Measurements from ENCODE around the gene RNF208.

Gene RNF208

DNA sequence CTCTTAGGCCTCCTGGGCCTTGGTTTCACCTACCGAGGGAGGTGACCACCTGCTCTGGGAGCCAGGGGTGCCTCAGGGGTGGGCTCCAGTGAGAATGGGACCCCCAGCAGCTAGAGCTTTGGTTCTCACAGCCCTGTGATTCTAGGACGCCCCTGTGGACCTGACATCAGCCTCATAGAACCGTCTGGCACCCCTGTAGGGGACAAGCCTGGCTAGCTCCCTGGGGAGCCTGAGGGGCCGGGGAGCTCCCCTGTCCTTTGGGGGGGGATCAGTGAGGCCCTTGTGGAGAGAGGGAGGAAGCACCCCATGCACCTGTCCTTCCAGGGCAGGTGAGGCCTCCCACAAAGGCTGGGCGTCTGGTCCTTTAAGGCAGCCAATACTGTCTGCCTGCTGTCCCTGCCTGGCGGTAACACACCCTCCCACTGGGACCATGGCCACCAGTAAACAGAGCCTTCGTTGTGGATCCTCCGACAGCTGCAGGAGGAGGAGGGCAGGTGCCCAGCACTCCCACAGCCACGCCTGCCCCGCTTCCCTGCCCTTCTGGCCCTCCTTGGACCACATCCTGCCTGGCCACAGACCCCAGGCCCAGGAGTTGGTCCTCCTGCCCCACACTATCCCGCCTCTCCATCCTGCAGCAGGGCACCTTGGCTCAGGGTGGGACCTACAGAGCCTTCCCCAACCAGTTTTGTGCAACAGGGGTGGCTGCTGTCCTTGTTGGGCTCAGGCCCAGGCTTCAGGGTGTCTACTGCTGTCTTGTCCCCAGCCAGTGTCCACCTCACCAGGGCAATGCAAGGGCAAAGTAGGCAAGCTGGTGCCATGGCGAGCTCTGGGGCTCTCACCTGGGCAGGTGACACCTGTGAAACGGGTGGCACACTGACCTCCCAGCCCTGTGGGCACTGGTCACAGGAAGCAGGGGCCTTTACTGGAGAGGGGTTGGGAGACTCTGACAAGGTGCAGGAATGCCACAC, 16.0 kb upstream of the RNF208 start:
- no peak for DNase-seq

DNA sequence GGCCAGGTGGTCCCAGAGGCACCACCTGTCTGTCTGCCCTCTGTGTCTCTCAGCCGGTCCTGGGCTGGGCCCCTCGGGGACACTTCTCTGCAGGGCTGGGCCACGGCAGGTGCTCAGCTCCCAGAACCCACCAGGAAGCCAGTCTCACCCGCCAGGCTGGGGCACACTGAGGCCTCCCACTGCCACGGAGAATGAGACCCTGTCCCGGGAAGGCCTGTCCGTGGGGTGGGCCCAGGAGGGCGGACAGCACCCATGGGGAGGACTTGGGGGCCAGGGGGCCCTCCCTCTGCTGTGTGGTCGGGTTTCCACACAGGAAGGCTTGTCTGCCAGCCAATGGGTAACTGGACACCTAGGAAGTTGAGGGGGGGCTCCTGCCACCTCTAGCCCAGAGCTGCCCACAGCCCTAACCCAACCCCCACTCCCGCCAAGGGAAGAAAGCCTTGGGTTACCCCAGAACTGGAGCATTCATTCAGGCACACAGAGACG, 14.9 kb upstream of the RNF208 start:
- DNase-seq: no peak

DNA sequence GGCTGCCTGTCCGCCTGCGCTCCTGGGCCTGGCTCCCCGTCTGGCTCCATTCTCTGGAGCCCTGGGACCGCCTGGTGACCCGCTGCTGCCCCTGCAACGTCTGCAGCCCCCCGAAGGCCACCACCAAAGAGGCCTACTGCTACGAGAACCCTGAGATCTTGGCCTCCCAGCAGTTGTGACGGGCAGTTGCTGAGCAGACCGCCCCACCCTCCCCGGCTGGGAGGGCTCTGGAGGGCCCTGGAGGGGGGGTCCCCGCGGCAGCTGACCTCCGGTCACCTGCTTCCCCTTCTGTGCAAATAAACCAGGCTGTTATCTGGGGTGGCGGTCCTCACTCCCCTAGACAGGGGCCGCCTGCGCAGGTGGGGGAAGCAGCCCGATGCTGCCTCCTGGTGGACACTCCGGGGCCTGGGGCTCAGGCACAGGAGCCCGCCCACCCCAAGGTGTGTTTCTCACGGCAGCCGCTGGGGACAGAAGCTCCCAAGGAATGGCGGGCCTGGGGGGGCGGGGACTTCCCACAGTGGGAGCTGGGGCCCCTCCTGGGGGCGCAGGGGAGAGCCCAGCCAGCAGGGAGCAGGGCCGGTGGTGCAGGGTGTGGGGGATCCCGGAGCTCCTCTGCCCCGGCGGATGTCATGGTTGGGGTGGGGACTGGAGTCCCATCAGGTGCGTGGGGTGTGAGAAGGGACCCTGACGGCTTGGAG, 14.3 kb upstream of the RNF208 start:
- DNase-seq: peak; percentile 83

DNA sequence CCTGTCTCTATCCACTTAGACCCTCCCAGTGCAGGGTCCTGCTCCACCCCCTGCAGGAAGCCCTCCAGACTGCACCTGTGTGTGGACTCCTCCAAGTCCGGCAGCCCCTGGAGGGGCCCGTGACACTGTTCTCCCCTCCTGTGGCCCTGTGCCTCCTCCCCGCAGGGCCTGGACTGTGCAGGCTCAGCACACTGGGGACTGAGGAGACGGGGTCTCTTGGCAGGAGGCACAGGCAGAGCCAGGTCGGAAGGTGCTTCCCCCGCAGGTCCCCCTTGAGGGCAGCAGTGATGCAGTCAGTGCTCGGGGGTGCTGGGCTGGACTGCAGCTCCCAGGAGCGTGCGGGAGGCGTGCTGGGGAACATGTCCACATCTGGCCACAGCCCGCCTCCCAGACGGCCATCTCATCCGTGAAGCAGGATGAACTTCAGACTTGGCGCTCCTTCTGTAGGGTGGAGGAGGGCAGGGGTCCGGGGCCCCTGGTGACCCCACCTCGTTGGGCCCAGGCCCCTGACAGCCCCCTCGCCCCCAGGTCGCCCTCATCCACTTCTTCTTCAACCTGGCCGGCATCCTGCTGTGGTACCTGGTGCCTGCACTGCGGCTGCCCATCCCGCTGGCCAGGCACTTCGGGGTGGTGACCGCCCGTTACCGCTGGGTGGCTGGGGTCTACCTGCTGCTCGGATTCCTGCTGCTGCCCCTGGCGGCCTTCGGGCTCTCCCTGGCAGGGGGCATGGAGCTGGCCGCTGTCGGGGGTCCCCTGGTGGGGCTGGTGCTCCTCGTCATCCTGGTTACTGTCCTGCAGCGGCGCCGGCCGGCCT, 13.6 kb upstream of the RNF208 start:
- DNase-seq: no peak

DNA sequence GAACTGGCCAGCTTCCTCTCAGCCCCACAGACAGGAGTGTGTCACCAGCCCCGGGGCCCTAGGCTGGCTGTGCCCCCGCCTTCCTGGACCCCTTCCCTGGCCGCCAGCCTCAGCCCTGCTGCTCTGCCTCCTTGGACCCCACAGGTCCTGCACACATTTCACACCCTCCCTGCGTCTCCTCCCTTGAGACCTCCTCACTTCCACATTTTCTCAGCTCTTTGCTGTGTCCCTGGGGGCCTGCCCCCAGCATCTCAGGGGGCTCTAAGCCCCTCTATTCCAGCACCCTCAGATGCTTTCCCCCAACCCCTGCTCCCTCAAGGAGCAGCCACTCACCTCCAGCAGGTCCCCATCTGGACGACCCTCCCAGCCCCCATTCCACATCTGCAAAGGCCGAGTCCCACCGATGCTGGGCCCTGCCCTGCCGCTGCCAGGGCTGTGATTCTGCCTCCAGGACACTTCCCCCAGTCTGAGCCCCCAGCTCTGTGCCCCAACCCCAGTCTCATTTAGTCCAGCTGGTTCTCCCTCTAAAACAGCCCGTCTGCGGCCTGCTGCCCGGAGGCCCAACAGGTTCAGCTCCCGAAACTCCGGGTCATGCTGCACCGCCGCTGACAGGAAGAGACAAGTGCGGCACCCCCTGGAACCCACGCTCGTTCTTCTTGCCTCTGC, 12.9 kb upstream of the RNF208 start:
- no peak for DNase-seq

DNA sequence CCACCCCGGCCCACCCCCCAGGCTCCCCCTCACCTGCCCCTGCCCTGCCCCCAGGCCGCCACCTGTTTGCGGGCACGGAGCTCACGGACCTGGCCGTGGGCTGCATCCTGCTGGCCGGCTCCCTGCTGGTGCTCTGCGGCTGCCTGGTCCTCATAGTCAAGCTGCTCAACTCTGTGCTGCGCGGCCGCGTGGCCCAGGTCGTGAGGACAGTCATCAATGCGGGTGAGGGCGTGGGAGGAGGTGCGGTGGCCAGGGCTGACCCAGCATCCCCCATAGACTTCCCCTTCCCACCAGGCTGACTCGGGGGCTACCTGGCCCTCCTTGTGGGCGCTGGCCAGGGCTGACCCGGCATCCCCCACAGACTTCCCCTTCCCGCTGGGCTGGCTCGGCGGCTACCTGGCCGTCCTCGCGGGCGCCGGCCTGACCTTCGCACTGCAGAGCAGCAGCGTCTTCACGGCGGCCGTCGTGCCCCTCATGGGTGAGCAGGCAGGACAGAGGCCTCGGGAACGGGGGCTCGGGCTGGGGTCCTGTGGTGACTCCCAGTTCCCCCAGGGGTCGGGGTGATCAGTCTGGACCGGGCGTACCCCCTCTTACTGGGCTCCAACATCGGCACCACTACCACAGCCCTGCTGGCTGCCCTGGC, 12.1 kb upstream of the RNF208 start:
- DNase-seq: no peak

DNA sequence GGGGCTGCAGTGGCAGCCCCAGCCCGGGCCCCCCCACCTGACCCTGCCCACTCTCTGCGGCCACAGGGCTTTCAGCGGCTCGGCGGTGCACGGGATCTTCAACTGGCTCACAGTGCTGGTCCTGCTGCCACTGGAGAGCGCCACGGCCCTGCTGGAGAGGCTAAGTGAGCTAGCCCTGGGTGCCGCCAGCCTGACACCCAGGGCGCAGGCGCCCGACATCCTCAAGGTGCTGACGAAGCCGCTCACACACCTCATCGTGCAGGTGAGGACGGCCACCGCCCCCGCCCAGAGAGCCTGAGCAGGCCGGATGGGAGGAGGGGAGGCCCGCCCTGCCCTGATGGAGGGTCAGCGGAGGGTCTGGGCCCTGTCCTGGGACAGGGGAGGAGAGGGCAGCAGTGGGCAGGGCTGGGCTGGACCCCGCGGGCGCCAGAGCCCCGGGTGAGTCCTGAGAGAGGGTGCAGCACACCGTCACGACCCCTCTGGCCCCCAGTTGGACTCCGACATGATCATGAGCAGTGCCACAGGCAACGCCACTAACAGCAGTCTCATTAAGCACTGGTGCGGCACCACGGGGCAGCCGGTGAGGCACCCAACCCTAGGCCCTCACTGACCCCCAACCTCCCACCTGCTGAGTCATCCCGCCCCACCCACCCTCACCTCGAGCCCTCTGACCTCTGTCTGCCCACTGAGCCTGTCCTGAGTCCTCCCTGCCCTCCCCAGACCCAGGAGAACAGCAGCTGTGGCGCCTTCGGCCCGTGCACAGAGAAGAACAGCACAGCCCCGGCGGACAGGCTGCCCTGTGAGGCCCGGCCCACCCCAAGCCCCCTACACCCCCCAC, 11.3 kb upstream of the RNF208 start:
- no peak for DNase-seq

DNA sequence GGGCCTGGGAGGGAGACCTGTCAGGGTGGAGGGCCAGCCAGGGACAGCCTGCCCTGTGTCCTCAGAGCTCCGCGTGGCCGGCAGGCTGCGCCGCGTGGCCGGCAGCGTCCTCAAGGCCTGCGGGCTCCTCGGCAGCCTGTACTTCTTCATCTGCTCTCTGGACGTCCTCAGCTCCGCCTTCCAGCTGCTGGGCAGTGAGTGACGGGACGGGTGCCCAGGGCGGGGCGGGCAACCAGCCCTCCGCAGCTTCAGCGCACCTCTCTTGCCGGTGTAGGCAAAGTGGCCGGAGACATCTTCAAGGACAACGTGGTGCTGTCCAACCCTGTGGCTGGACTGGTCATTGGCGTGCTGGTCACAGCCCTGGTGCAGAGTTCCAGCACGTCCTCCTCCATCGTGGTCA, 10.5 kb upstream of the RNF208 start:
- no peak for DNase-seq

DNA sequence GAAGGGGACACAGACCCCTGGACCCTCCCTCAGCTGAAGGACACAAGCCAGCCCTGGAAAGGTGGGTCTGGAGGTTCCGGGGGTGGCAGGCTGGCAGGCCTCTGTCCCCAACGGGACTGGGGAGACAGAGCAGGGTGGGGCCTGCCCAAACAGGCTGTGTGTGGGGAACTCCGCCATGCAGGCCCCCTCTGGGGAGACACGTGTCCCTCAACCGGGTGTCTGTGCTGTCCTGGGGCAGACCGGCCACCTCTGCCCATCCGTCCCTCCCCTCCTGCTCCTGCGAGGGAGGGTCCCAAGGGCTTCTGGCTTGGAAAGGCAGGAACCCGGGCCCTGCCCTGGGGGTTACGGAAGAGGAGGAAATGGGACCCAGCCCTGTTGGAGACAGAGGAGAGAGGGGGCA, 10.1 kb upstream of the RNF208 start:
- DNase-seq: no peak

DNA sequence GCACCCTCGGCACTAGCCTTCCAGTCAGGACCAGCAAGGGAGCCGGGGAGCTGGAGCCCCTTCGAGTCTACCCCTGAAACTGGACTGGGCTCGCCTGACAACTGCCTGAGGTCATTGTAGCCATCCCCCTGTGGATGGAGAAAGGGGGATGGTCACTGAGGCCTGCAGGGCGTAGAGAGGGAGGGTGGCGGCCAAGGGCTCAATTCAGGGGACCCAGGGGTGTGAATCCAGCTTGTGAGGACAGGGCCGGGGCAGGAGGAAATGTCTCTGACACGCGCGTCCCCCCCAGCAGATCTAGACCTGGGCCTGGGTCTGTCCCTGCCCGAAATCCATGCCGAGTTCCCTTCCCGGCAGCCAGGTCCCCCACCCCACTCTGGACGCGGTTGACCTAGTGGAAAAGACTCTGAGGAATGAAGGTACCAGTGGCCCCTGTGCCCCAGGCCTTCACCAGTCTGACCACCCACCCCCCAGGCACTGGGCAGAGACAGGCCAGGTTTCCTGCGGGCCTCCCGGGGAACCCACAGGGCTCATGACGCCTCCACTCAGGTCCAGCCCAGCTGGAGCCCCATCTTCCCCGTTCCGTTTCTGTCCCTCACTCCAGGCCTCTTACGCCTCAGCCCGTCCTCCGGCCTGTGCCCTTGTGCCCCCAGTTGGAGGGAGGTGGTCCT, 9.5 kb upstream of the RNF208 start:
- DNase-seq: no peak

DNA sequence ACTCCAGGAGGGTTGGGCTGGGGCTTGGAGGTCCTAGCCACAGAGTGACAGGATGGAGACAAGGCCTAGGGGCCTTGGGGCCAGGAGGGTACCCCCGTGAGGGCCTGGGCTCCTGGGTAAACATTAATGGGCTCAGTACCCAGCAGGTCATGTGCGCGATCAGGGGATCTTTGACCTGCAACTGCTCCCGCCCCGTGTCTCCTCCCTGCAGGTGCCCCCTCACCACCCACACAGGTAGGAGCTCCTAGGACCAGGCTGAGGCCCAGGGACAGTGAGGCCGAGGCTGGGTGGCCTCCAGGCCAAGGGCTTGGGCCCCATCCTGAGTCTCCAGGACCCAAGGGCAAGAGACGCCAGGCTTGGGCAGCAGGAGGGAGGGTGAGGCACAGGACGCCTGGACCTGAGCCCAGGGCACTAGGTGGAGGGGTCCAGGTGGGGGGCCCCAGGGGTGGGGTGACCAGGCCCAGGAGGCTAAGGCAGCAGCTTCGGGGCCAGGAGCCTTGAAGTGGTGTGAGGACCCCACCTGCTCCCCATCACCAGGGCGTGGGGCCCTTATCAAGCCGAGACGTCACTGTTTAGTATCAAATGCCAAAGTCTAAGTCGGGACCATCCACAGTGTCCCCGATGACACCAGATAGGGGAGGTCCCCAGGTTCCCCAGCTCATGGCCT, 8.8 kb upstream of the RNF208 start, which contains the start of gene SLC34A3:
Gene SLC34A3 (plus strand): TSS at position 197 of the 667 bp plus-strand sequence. CDS start 802 bp downstream, outside the sequence.
- no peak for DNase-seq

DNA sequence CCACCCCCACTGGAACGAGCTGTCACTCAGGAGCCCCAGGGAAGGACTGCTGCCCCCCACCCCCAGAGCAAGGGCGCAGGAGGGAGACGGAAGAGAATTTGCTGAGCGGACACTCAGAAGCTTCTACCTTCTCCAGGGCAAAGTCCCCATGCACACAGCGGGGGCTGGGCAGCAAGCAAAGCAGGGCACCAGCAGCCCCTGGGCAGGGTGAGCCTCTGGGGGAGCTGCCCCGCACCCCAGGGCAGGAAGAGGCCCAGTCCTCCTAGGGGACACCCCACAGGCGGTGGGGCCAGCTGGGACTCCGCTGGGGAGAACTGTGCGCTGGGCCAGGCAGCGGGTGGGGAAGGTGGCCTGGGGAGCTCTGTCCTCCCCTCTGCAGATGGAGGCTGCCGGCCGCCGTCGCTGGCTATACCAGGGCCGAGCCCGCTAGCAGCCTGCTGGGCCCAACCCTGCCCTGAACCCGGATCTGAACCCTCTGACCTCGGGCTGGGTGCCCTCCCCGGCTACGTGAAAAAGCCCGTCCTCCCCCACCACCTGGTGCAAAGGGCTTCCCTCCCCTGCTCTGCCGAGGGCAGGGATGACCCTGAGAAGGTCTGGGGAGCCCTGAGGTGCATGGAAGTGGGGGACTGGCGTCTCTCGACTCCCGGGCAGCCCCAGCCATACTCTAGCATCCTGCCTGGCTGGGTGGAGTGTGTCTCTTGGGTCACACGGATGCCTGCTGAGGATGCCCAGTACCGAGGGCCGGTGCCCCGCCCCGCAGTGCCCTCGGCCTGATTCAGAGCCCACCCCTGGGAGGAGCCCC, 8.1 kb upstream of the RNF208 start:
- DNase-seq: no peak

DNA sequence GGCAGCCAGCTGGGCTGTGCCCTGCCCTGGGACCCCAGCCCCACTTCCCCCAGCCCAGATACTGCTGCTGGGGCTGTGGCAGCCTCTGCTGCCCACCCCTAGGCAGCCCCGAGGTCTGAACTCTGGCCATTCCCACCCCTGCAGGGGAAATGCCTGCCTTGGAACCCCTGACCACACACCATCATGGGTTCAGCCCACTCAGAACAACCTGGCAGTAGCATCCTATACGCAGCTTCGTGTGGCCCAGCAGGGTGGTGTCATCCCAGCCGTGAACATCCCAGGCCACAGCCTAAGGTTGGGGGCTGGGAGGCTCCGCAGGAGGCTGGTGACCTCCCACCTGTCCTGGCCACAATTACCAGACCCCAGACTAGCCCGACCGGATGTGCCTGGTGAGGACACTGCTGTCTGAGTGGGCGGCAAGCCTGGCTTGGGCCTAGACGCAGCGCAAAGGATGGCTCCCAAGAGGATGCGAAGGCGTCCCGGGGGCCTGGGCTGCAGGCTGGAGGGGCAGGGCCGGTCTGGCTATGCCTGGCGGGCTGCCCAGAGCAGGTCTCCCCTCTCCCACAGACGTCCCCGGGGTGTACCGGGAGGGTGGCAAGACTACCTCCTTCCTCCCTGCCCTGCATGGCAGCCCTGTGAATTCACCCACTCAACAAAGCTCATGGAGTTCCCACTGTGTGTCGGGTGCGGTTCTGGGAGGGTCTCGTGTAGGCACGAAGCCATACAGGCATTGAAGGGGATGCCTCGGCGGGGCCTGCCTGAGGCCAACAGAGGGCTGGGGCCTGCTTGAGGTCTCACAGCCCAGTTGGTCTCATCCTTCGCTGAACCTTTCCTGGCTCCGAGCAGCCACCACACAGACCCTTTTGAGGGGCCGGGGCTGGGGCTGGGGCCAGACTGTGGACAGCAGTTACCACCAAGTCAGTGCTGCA, 7.2 kb upstream of the RNF208 start:
- DNase-seq: no peak

DNA sequence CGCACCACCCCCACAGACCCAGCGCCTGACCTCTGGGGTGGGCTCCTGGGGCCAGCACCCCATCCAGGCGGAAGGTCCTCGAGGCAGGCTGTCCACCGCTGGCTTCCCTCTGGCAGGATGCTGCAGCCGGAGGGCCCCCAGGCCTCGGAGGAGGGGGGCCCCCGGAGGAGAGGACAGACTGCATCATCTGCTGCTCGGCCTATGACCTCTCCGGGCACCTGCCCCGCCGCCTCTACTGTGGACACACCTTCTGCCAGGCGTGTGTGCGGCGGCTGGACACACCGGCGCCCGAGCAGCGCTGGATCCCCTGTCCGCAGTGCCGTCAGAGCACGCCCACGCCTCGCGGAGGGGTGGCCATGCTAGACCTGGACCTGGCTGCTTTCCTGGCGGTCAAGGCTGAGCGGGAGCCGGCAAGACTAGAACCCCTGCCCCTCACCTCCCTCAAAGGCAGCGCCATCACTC, 6.5 kb upstream of the RNF208 start:
- DNase-seq: no peak

DNA sequence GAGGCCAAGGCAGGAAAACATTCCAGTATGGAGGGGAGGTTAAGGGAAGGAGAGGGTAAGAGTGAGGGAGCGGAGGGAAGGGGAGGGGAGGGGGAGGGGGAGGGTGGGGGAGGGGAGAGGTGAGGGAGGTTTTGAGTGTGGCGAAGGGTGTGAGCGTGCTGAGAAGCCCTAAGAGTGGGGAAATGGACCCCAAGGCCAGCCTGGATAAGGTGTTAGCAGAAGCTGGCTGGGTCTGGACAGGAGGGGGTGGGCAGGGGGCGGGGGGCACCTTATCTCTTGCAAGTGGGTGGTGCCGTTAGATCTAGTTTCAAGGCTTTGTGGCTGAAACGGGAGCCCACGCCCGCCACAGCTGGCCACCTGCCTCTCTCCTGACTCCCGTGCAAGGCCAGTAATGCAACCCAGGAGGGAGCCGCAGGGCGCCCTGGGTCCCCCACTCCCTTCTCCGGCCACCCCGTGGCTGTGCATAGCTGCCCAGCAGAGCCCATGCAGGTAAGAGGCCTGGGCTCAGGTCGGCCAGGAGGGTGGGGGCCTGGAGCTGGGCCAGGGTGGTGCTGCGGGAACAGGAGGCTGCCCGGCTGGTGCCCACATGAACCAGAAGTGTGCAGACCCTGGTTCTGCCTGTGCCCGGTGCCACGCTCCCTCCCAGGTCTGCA, 5.9 kb upstream of the RNF208 start:
- no peak for DNase-seq

DNA sequence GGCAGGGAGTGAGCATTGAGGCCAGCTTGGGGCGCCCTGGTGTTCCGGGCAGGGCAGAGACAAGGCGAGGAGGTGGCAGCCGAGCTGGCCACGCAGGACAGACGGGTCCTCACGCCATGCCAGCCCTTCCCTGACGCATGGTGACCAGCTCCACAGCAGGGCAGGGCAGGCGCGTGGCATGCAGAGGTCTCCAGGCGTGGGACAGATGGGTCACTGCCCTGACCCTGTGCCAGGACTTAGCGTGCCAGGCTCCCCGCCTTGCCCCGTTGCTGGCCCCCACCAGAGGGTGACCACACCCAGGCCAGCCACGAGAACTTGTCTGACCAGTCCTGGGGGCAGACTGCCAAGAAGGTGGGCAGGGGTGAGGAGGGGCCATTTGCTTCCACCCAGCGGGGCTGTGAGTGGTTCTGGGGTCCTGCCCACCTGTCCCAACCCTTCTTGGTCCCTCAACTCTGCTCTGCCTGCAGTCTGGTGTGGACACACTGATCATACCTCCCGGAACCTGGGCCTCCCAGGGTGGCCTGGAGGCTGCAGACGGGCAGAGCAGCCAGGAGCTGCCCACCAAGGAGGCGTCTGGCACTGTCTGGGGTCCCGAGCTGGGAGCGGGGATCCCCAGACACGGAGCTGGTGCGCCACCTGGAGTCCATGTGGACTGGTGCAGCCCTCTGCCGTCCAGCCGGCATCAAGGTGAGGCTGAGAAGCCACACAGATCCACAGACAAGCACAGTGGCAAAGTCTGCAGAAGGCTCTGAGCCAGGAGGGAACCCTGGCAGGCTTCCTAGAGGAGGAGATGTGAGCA, 5.2 kb upstream of the RNF208 start, which contains the start of gene RNF224:
Gene RNF224 (plus strand): TSS at position 449 of the 799 bp plus-strand sequence. CDS start 834 bp downstream, outside the sequence.
- peak; percentile 70 for DNase-seq

Measured in central memory CD4-positive, alpha-beta T cell (primary cell).